Stomach (tissue), 9 donors: Measurements from ENCODE around the gene EHD1. TPM values are rescaled to one million over a fixed set of nuclear protein-coding genes. Genes with fewer than 3 reads are reported as not detected.

ENCODE experiments used
- DNase-seq, 2 donors: peaks; one replicate each; pipeline versions ENCODE4 v3.0.0 to v3.0.0-alpha.2; 2013 to 2019
- H3K27ac ChIP-seq, 5 donors: fragments of 200-600 bp in 4 of 5; sonication (generic) in 4 of 5; one replicate each; pipeline ENCODE4 v1.5.1; 2013 to 2019; ENCODE audit warnings: mild to moderate bottlenecking in 1 of 5, moderate library complexity in 1 of 5
- H3K27me3 ChIP-seq, 3 donors: fragments of 200-600 bp; sonication (generic); one replicate each; pipeline ENCODE4 v1.5.1; 2017 to 2019; ENCODE audit warnings: mixed run types in 1 of 3
- H3K36me3 ChIP-seq, 4 donors: fragments of 200-600 bp; sonication (generic); 1 replicate in 3 of 4; 2 replicates in 1 of 4; pipeline ENCODE4 v1.5.1; 2016 to 2019
- H3K4me1 ChIP-seq, 4 donors: fragments of 200-600 bp; sonication (generic); one replicate each; pipeline ENCODE4 v1.5.1; 2016 to 2019
- H3K4me3 ChIP-seq, 4 donors: fragments of 200-600 bp; sonication (generic) in 3 of 4; one replicate each; pipeline ENCODE4 v1.5.1; 2016 to 2019; ENCODE audit warnings: mild to moderate bottlenecking in 1 of 4
- H3K9me3 ChIP-seq, 4 donors: fragments of 200-600 bp; sonication (generic); one replicate each; pipeline ENCODE4 v1.5.1; 2016 to 2019
- CTCF ChIP-seq, 7 experiments: fragments of 450-650 bp in 4 of 7; fragments of 200-600 bp in 3 of 7; sonication (generic) in 3 of 7; IDR thresholded peaks; one replicate each; pipeline ENCODE4 v1.5.1; 2016 to 2019; ENCODE audit warnings: antibody characterized with exemption in 7 of 7, control low read depth in 2 of 7, mild to moderate bottlenecking in 1 of 7
- EP300 ChIP-seq: sonication (generic); formaldehyde crosslinking; IDR thresholded peaks from one replicate; pipeline ENCODE4 v1.6.1; 2017; ENCODE audit warnings: antibody characterized with exemption
- POLR2A ChIP-seq, 4 donors: fragments of 450-650 bp; IDR thresholded peaks; one replicate each; pipeline ENCODE4 v1.6.1; 2016; ENCODE audit warnings: antibody characterized with exemption in 4 of 4, control low read depth in 2 of 4, mild to moderate bottlenecking in 1 of 4, moderate library complexity in 1 of 4
- POLR2AphosphoS5 ChIP-seq, 3 donors: sonication (generic); formaldehyde crosslinking; IDR thresholded peaks; one replicate each; pipeline ENCODE4 v1.6.1; 2016; ENCODE audit warnings: antibody characterized with exemption in 3 of 3
- WGBS, 5 donors: extraction: QIAGEN DNeasy Blood & Tissue Kit in 3 of 5; methylation state at CpG; one replicate each; pipeline versions ENCODE4 v1.1.5 to v1.1.7; 2013 to 2018; 5-methylcytosine and 5-hydroxymethylcytosine counted together
- intact Hi-C: fragments of 100-400 bp; cut with DNase I; formaldehyde crosslinking; loops from one replicate; pipeline ENCODE4 v1.15.1; 2023; ENCODE audit warnings: low total_unique reads
- polyA plus RNA-seq, 3 donors: library from polyadenylated mRNA; stranded (reverse); fragments of 200-250 nt; gene quantifications; one replicate each; pipeline ENCODE4 v1.2.3, GENCODE V29; 2013
- total RNA-seq, 5 donors: library from RNA; depleted of rRNA; stranded (reverse); fragments of >200 nt; gene quantifications; one replicate each; pipeline versions ENCODE4 v1.1.0 to v1.2.3, GENCODE V29; 2014 to 2016
- donor health status: healthy with polysubstance abuse.
- donor health status: Bipolar disorder and iron deficiency.
- donor health status: healthy.

EHD1 gene
- total and polyA plus RNA-seq, 8 donors = 17.9 to 160 (median 37.5) TPM

DNA sequence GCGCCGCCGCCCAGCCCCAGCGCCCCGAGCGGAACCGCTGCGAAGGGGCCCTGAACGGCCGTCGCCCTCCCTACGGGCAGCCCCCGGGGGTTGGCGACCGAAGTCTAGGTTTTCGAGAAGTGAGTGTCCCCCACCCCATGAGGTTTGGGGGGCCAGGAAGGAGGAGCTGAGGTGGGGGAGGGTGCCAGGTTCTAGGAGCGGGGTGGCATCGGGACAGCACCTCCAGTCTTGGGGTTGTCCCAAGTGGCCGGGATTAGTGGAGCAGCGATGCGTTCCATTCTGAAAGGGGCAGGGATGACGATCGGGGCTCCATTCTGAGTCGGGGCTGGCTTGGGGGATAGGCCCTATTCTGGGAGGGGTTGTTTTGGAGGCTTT is 46.5 kb upstream of the EHD1 start:
- Histone ChIP-seq H3K4me1 (peaks cover 10 to 32% (median 30%) of the 10 kb centered on the region in 4 donors), H3K4me3 (peak overlapping the region; percentile 85 to 100 (median 92)), H3K36me3 (peaks cover 14 to 36% (median 30%) of the 10 kb centered on the region in 4 donors), H3K9me3 (no peaks in the 10 kb centered on the region), H3K27me3 (no peaks in the 10 kb centered on the region), H3K27ac (peak overlapping the region; percentile 49 to 97 (median 96))
- intact Hi-C loops = no loop called here
- DNase-seq = peak in 1 of 2 donors; percentile 58
- 0 to 1% (median 1%) methylated on average over 9 to 24 of the region's 24 CpGs for WGBS, 5 donors
- no peak for TF ChIP-seq EP300
- TF ChIP-seq POLR2AphosphoS5 (IDR thresholded peaks at IDR 0.05) = no peak
- TF ChIP-seq POLR2A (IDR thresholded peaks at IDR 0.05) = no peak
- TF ChIP-seq CTCF (IDR thresholded peaks at IDR 0.05) = no peak

GRCh38 chr11:64923944-64924909 is 45.8 kb upstream of the EHD1 start, which contains the start of gene PPP2R5B:
TSS of gene PPP2R5B (plus strand) at chr11:64924689. CDS start at chr11:64925735, 1,046 bp downstream.
- Histone ChIP-seq H3K27me3 (no peaks in the 10 kb centered on the region), H3K4me1 (peaks cover 10 to 32% (median 30%) of the 10 kb centered on the region in 4 donors), H3K9me3 (no peaks in the 10 kb centered on the region), H3K36me3 (peaks cover 10 to 29% (median 24%) of the 10 kb centered on the region in 4 donors), H3K27ac (peak within 1 kb of the TSS; percentile 81 to 97 (median 96)), H3K4me3 (peak within 1 kb of the TSS; percentile 85 to 100 (median 92))
- intact Hi-C loops = no loop called here
- whole genome bisulfite sequencing, 5 donors = 0 to 4% (median 1%) methylated on average over 14 to 47 of the region's 47 CpGs
- TF ChIP-seq POLR2A (IDR thresholded peaks at IDR 0.05) (peak in 1 of 4 donors; percentile 64), EP300 (peak; percentile 41), POLR2AphosphoS5 (IDR thresholded peaks at IDR 0.05) (peak; percentile 90 to 96 (median 93)), CTCF (IDR thresholded peaks at IDR 0.05) (peak in 1 of 7 experiments; percentile 17)
- DNase-seq = peak; percentile 95 to 97

DNA sequence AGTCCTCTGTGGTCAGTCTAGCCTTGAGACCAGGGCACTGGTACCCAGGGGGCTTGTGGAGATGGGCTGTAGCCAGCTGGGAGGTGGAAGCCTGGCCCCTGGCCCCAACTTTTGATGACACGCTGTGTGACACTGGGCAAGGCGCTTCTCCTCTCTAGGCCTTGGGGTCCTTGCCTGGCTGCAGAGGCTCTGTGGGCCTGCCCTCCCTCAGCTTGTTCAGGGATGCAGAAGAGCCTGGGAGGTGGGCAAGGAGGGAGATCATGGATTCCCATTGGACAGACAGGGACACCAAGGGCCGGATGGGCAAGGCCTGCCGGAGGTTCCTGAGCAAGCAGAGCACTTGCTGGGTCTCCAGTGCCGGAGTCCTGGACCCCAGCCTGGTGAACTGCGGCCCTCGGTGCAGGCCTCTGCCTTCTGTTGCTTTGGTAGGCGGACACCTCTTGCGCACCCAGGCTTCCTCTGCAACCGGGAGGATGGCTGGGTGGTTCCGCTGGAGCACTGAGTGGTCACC is 44.8 kb upstream of the EHD1 start:
- whole genome bisulfite sequencing, 5 donors = 84 to 96% (median 94%) methylated on average over 10 to 11 of the region's 11 CpGs
- Histone ChIP-seq H3K4me3 (peak overlapping the region in 1 of 4 donors; percentile 98), H3K4me1 (peaks cover 16 to 39% (median 38%) of the 10 kb centered on the region in 4 donors)

More for the DNA sequence above, 44.8 kb upstream of the EHD1 start:
- no peak for DNase-seq
- Histone ChIP-seq H3K36me3 (peaks cover 2 to 19% (median 13%) of the 10 kb centered on the region in 4 donors), H3K9me3 (no peaks in the 10 kb centered on the region), H3K27me3 (no peaks in the 10 kb centered on the region), H3K27ac (peak overlapping the region in 3 of 5 donors; percentile 96 to 97 (median 96))
- TF ChIP-seq POLR2A (IDR thresholded peaks at IDR 0.05) (no peak), CTCF (IDR thresholded peaks at IDR 0.05) (no peak), POLR2AphosphoS5 (IDR thresholded peaks at IDR 0.05) (no peak), EP300 (no peak)
- intact Hi-C loops = no loop called here
